Mesenchymal stem cell (in vitro differentiated cells and primary cell): ENCODE measurements around the gene CAMTA1.

Source experiments
- DNase-seq: peaks from one replicate; pipeline ENCODE4 v3.0.0-alpha.2; 2013
- H2AFZ ChIP-seq: one replicate; pipeline ENCODE4 v1.6.1; 2013; ENCODE audit warnings: low read depth, mild to moderate bottlenecking, control low read depth, inconsistent platforms, low read length, moderate library complexity
- H2AK5ac ChIP-seq: 2 replicates; pipeline ENCODE4 v1.6.1; 2013; ENCODE audit warnings: low read length, moderate library complexity, mild to moderate bottlenecking, inconsistent platforms; ENCODE audit not compliant: severe bottlenecking
- H2BK120ac ChIP-seq: one replicate; pipeline ENCODE4 v1.6.1; 2013; ENCODE audit warnings: low read depth, mild to moderate bottlenecking, inconsistent platforms, low read length, moderate library complexity
- H2BK12ac ChIP-seq, 2 experiments: one replicate each; pipeline ENCODE4 v1.6.1; 2013; ENCODE audit warnings: inconsistent platforms in 2 of 2, low read length in 2 of 2, mild to moderate bottlenecking in 2 of 2, moderate library complexity in 2 of 2, control low read depth in 1 of 2
- H2BK15ac ChIP-seq: one replicate; pipeline ENCODE4 v1.6.1; 2013; ENCODE audit warnings: mild to moderate bottlenecking, low read depth, inconsistent platforms; ENCODE audit not compliant: poor library complexity, severe bottlenecking
- H2BK5ac ChIP-seq: 2 replicates; pipeline ENCODE4 v1.6.1; 2013; ENCODE audit warnings: low read depth, mild to moderate bottlenecking, low read length, control low read depth, inconsistent platforms; ENCODE audit not compliant: poor library complexity, severe bottlenecking
- H3K14ac ChIP-seq, 2 experiments: one replicate each; pipeline ENCODE4 v1.6.1; 2013; ENCODE audit warnings: inconsistent platforms in 2 of 2, low read length in 2 of 2, control low read depth in 1 of 2, mild to moderate bottlenecking in 1 of 2, moderate library complexity in 1 of 2
- H3K18ac ChIP-seq, 2 experiments: one replicate each; pipeline ENCODE4 v1.6.1; 2013; ENCODE audit warnings: inconsistent platforms in 2 of 2, low read length in 2 of 2, control low read depth in 1 of 2, low read depth in 1 of 2, mild to moderate bottlenecking in 1 of 2
- H3K23ac ChIP-seq, 2 experiments: one replicate each; pipeline ENCODE4 v1.6.1; 2013; ENCODE audit warnings: inconsistent platforms in 2 of 2, low read length in 2 of 2, mild to moderate bottlenecking in 2 of 2, moderate library complexity in 2 of 2, control low read depth in 1 of 2
- H3K27ac ChIP-seq: 2 replicates; pipeline ENCODE4 v1.5.1; 2013; ENCODE audit warnings: mild to moderate bottlenecking, moderate library complexity, low read length, control low read depth, inconsistent platforms; ENCODE audit not compliant: poor library complexity, severe bottlenecking
- H3K27me3 ChIP-seq, 2 experiments: 2 replicates each; pipeline versions ENCODE4 v1.6.1 to v1.7.0; 2013; ENCODE audit warnings: low read length in 2 of 2, mild to moderate bottlenecking in 2 of 2, moderate library complexity in 2 of 2, control low read depth in 1 of 2, inconsistent platforms in 1 of 2; ENCODE audit not compliant: control insufficient read depth in 1 of 2, insufficient read depth in 1 of 2
- H3K36me3 ChIP-seq, 2 experiments: 2 replicates each; pipeline versions ENCODE4 v1.6.1 to v1.7.0; 2013; ENCODE audit warnings: low read length in 2 of 2, control low read depth in 1 of 2, inconsistent platforms in 1 of 2, low read depth in 1 of 2, mild to moderate bottlenecking in 1 of 2; ENCODE audit not compliant: insufficient read depth in 2 of 2, control insufficient read depth in 1 of 2
- H3K4ac ChIP-seq, 2 experiments: one replicate each; pipeline ENCODE4 v1.6.1; 2013; ENCODE audit warnings: inconsistent platforms in 2 of 2, low read length in 2 of 2, mild to moderate bottlenecking in 2 of 2, moderate library complexity in 2 of 2, control low read depth in 1 of 2, low read depth in 1 of 2
- H3K4me1 ChIP-seq: 2 replicates; pipeline ENCODE4 v1.6.1; 2013; ENCODE audit warnings: low read depth, low read length, control low read depth; ENCODE audit not compliant: control insufficient read depth, insufficient read depth
- H3K4me2 ChIP-seq: 2 replicates; pipeline ENCODE4 v1.6.1; 2013; ENCODE audit warnings: low read length, mild to moderate bottlenecking, inconsistent platforms; ENCODE audit not compliant: poor library complexity, severe bottlenecking
- H3K4me3 ChIP-seq, 2 experiments: 2 replicates each; pipeline versions ENCODE4 v1.5.1 to v1.7.0; 2013; ENCODE audit warnings: low read length in 2 of 2, mild to moderate bottlenecking in 2 of 2, control low read depth in 1 of 2, low read depth in 1 of 2; ENCODE audit not compliant: insufficient read depth in 1 of 2
- H3K79me1 ChIP-seq: replicated peaks from 2 replicates; pipeline ENCODE4 v1.6.1; 2013; ENCODE audit warnings: mild to moderate bottlenecking, control low read depth, low read length, inconsistent platforms; ENCODE audit not compliant: poor library complexity, severe bottlenecking
- H3K9ac ChIP-seq: 2 replicates; pipeline ENCODE4 v1.7.0; 2013; ENCODE audit warnings: mild to moderate bottlenecking, low read length, moderate library complexity
- H3K9me3 ChIP-seq: 2 replicates; pipeline ENCODE4 v1.7.0; 2013; ENCODE audit warnings: mild to moderate bottlenecking, low read length; ENCODE audit not compliant: control insufficient read depth
- H4K8ac ChIP-seq: one replicate; pipeline ENCODE4 v1.6.1; 2013; ENCODE audit warnings: inconsistent platforms, mild to moderate bottlenecking, low read length, moderate library complexity
- H4K91ac ChIP-seq: one replicate; pipeline ENCODE4 v1.6.1; 2013; ENCODE audit warnings: mild to moderate bottlenecking, low read length, inconsistent platforms
- WGBS: methylation state at CpG from one replicate; pipeline ENCODE4 v1.1.7; 2013; ENCODE audit warnings: mixed read lengths; 5-methylcytosine and 5-hydroxymethylcytosine counted together

Gene CAMTA1

GRCh38 chr1:7780976-7781375 is 995.7 kb downstream of the CAMTA1 start:
- H3K27me3 ChIP-seq, result no peaks in the 10 kb centered on the region
- no peak overlapping the region for H3K4ac ChIP-seq
- no peak overlapping the region for H4K91ac ChIP-seq
- H2BK120ac ChIP-seq, result no peak overlapping the region
- no peak overlapping the region for H3K4me2 ChIP-seq
- H4K8ac ChIP-seq, result no peak overlapping the region
- peaks cover 10% of the 10 kb centered on the region for H3K4me1 ChIP-seq
- no peak overlapping the region for H3K9ac ChIP-seq
- H3K18ac ChIP-seq, result no peak overlapping the region
- no peak overlapping the region for H3K4me3 ChIP-seq
- H2BK5ac ChIP-seq, result no peak overlapping the region
- H2BK12ac ChIP-seq, result no peak overlapping the region
- 96% methylated on average over 8 of the region's 9 CpGs for whole genome bisulfite sequencing
- DNase-seq, result no peak
- no peak overlapping the region for H2AK5ac ChIP-seq
- no peak overlapping the region for H3K14ac ChIP-seq
- H3K27ac ChIP-seq, result no peak overlapping the region
- H3K36me3 ChIP-seq, result peaks cover 23 to 63% of the 10 kb centered on the region in 2 experiments
- no peak overlapping the region for H2AFZ ChIP-seq
- no peak overlapping the region for H3K23ac ChIP-seq
- no peak overlapping the region for H2BK15ac ChIP-seq
- peaks cover 8% of the 10 kb centered on the region for H3K79me1 ChIP-seq
- H3K9me3 ChIP-seq, result no peaks in the 10 kb centered on the region

DNA sequence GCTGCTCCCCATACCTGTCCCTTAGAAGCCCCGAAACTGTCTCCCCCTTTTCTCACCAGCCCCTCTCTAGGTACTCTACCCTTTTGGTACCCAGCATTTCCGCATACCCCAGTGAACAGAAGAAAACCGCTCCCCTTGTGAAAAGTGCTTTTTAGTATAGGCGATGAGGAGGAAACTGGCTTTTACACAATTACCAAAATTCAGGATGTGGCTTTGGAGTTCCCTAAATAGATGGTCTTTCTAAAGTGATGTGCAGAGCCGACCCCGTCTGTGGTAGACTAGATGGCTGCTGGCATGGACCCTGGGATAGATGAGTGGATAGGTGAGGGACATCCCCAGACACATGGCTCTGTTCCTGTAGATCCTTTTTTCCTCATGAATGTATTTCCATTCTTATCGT is 996.2 kb downstream of the CAMTA1 start:
- no peak for DNase-seq
- H2BK12ac ChIP-seq, result no peak overlapping the region
- peaks cover 8% of the 10 kb centered on the region for H3K79me1 ChIP-seq
- no peak overlapping the region for H3K27ac ChIP-seq
- no peak overlapping the region for H2AFZ ChIP-seq
- H3K27me3 ChIP-seq, result no peaks in the 10 kb centered on the region
- peaks cover 10% of the 10 kb centered on the region for H3K4me1 ChIP-seq
- H3K9ac ChIP-seq, result no peak overlapping the region
- H2BK120ac ChIP-seq, result no peak overlapping the region
- H4K91ac ChIP-seq, result no peak overlapping the region
- H3K14ac ChIP-seq, result no peak overlapping the region
- H3K23ac ChIP-seq, result no peak overlapping the region
- no peak overlapping the region for H3K18ac ChIP-seq
- no peak overlapping the region for H2BK5ac ChIP-seq
- no peak overlapping the region for H3K4me3 ChIP-seq
- no peaks in the 10 kb centered on the region for H3K9me3 ChIP-seq
- H3K4me2 ChIP-seq, result no peak overlapping the region
- no peak overlapping the region for H2BK15ac ChIP-seq
- peaks cover 23 to 63% of the 10 kb centered on the region in 2 experiments for H3K36me3 ChIP-seq
- no peak overlapping the region for H4K8ac ChIP-seq
- no peak overlapping the region for H2AK5ac ChIP-seq
- H3K4ac ChIP-seq, result no peak overlapping the region
- 100% methylated on average over 5 of the region's 7 CpGs for WGBS

GRCh38 chr1:7781923-7782495 is 996.8 kb downstream of the CAMTA1 start:
- WGBS, result 97% methylated on average over 15 of the region's 16 CpGs
- H3K14ac ChIP-seq, result no peak overlapping the region
- no peak overlapping the region for H2BK5ac ChIP-seq
- no peak overlapping the region for H2AK5ac ChIP-seq
- H3K23ac ChIP-seq, result no peak overlapping the region
- H4K8ac ChIP-seq, result no peak overlapping the region
- no peak overlapping the region for H2AFZ ChIP-seq
- H3K9me3 ChIP-seq, result no peaks in the 10 kb centered on the region
- no peak overlapping the region for H4K91ac ChIP-seq
- H3K4ac ChIP-seq, result no peak overlapping the region
- no peak overlapping the region for H3K27ac ChIP-seq
- H3K27me3 ChIP-seq, result no peaks in the 10 kb centered on the region
- H3K36me3 ChIP-seq, result peaks cover 21 to 64% of the 10 kb centered on the region in 2 experiments
- DNase-seq, result no peak
- peaks cover 7% of the 10 kb centered on the region for H3K79me1 ChIP-seq
- H3K4me3 ChIP-seq, result no peak overlapping the region
- H2BK120ac ChIP-seq, result no peak overlapping the region
- no peak overlapping the region for H3K9ac ChIP-seq
- H3K18ac ChIP-seq, result no peak overlapping the region
- no peak overlapping the region for H2BK15ac ChIP-seq
- peaks cover 10% of the 10 kb centered on the region for H3K4me1 ChIP-seq
- no peak overlapping the region for H2BK12ac ChIP-seq
- H3K4me2 ChIP-seq, result no peak overlapping the region

- peak overlapping the region; percentile 74 for H2BK15ac ChIP-seq
Observed at GRCh38 chr1:7783178-7783711, 998.0 kb downstream of the CAMTA1 start.

More at GRCh38 chr1:7783178-7783711, 998.0 kb downstream of the CAMTA1 start:
- Histone ChIP-seq H3K79me1 (peaks cover 1% of the 10 kb centered on the region), H2BK5ac (no peak overlapping the region), H3K4ac (no peak overlapping the region), H2BK12ac (no peak overlapping the region), H3K18ac (peak overlapping the region in 1 of 2 experiments; percentile 13), H3K23ac (no peak overlapping the region), H3K14ac (no peak overlapping the region), H3K27me3 (no peaks in the 10 kb centered on the region), H2AFZ (no peak overlapping the region), H3K9ac (peak overlapping the region; percentile 83), H2BK120ac (no peak overlapping the region), H3K4me1 (peaks cover 10% of the 10 kb centered on the region), H3K4me3 (peak overlapping the region; percentile 67 to 75), H3K4me2 (peak overlapping the region; percentile 81), H4K8ac (no peak overlapping the region), H3K36me3 (peaks cover 11 to 64% of the 10 kb centered on the region in 2 experiments), H3K9me3 (no peaks in the 10 kb centered on the region), H4K91ac (no peak overlapping the region), H3K27ac (no peak overlapping the region), H2AK5ac (no peak overlapping the region)
- peak; percentile 67 for DNase-seq
- 31% methylated on average over 7 of the region's 34 CpGs for WGBS
